GM15510 (cell line): ENCODE measurements around the gene SEMA3C.

ENCODE experiments used
- POLR2A ChIP-seq: IDR thresholded peaks from 3 replicates; pipeline ENCODE4 v1.6.1; 2011; ENCODE audit warnings: borderline replicate concordance; ENCODE audit not compliant: insufficient read length; ENCODE audit errors: extremely low read depth

The SEMA3C gene

DNA sequence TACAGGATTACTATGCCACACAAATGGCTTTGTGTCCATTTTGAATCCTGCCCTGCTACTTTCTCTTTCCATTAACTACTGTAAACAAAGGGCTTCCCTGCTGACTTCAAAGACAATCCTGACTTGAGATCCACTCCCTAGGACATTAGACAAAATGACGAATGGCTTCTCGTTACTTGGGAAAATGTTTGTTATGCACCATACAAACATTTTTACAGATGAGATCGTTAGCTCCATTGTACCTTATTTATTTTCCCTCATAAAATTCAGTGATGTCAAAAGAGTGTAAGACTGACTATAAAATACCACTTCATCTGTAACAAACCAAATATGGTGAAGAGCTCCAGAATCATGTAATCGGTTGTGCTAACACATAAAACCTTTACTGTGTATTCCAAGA, 158.6 kb downstream of the SEMA3C start:
- no peak for TF ChIP-seq POLR2A

DNA sequence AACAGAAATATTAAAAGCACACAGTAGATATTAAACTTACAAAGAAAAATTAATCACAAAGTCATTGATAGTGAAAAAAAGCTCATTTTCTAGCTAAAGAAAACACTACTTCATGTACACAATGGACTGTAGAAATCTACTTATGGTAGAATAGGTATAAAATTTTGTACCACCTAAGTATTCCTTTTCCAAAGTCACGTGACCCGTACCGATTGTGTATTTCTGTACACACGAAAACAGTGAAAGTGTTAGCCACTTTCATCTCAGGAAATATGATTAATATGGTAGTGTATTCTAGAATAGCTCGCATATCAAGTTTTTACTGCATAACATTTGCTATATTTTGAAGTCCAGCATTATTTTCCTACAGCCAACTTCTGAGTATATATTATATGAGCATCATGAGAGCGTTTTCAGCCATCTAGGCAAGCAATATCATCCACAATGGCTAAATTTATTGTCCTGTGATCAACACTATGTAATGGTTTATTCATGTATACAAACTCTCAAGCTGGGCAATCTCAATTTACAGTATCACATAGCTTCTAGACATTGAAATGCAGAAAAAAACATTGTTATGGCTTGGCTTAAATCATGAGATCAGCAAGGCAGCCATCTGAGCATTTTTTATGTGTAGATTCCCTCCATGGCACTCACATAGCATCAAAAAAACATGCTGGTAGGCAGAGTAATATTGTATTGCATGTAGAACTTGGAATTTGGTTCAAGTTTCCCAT, 165.7 kb downstream of the SEMA3C start:
- TF ChIP-seq POLR2A, result no peak

DNA sequence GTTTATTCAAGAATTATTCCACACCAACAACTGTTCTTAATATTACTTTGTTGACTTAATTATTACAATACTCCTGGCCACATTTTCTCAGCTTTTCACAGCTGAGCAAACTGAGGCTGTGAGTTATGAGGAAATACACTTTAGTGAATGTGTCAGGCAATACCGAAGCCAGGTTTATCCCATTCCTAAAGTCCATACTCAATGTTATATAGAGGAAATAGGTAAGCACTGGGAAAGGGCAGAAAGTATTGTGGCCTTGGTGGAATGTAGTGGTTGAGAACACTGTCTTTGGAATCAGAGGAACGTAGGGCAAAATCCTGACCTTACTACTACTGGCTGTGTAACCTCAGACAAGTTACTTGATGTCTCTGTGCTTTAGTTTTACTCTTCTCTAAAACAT, 169.6 kb downstream of the SEMA3C start:
- no peak for TF ChIP-seq POLR2A

DNA sequence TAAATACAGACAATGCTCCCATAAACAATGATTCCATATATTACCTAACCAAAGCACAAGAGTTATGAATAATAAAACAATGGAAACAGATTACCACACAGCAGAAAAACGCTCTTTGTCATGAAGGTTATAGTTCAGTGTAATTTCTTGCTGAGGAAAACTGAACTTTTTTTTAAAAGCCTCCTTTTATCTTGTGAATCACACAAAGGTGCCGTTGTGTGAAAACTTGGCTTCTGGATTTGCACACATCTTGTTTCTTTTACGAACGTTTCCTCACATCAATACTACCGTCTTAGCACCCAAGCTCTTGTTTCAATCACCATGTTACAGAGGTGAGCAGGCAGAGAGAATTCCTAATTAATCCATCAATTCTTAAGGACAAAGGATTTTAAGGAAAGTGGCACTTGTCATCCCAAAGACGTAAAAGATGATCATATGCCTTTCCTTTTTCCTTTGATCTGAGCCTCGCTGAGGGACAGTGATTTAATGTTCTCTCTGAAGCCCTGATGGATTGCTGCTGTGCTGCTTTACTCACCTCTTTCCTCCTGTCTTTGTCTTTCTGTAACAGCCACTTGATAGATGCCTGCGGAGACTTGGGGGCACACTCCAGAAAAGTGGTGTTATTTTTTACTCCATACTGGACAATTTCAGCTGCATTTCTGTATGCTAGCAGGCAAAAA, 170.3 kb downstream of the SEMA3C start:
- no peak for TF ChIP-seq POLR2A

DNA sequence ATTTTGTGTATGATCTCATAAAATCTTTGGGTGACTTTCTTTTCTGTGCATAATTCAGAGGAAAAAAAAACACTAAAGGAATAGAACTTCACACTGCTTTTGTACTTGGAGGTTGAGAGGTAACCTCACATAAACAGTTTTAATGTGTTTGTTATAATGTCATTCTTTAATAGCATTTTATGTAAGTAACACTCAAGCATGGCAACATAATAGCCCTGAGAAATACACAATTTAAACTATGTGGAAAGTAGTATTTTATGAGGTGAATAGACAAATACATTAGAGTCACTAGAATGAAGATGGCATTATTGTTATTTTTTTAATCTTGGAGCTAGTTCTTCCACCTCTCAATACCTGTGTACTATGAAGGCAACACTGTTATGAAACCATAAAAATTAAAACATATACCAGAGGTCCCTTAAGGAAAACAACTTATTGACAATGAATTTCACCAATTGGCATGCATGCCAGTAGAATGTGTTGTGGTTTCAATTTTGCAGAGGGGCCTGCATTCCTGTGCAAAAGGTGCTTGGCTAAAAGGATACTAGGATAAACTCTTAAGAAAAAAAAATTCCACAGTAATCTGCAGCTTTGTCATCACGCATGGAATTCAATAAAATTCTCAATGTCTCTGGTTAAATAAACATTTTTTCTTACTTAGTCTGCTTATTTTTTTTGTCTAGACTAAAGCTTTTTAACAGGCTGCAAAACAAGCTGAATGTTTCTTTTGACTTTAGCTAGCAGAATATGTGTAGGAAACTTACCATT, 177.9 kb downstream of the SEMA3C start:
- no peak for TF ChIP-seq POLR2A

DNA sequence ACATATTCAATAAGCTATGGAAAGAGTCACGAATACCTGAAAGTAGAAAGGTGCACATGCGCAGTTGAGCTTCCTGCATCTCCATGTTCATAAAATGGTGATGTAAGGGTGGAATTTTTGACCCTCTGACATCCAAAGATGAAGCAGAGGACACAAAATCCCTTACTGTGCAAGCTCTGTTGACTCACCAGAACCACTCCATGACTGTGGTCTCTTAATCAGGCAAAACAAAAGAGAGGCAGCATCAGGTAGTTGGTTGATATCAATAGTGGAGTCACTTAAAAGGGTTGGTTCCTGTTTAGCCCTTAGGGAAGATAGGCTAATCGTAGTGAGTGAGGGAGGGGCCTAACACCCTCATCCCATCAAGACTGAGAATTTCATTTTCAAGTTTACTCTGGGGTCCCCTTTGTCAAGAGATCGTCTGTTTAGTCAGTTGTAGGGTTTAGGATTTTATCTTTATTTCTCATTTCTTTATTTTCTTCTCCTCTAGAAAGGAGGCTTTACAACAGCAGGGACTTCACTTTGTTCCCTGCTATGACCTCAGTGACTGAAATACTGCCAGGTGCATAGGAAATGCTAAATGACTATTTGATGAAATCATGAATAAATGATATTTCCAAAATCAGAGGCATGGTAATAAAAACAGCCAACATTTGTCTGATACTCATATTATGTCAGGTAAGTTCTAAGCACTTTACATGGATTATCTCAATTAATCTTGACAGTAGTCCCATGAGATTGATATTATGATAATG, 182.3 kb downstream of the SEMA3C start:
- TF ChIP-seq POLR2A, result no peak

DNA sequence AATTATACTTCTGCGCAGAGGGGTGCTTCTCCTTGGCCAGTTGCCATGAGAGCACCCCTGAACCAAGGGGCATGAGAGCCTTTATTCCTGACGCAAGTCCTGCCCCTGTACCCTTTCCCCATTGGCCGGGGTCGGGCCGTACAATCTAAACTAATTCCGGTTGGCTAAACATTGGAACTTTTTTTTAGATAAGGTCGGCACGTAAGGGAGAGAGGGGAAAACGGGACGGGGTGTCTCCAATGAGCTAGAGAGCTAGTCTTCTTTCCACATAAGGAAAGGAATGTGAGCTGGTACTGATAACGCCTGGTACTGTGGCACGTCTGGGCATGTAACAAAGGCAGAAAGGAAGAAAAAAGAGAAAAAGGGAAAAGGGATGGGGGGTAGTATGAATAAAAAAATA, 183.5 kb downstream of the SEMA3C start:
- no peak for TF ChIP-seq POLR2A

DNA sequence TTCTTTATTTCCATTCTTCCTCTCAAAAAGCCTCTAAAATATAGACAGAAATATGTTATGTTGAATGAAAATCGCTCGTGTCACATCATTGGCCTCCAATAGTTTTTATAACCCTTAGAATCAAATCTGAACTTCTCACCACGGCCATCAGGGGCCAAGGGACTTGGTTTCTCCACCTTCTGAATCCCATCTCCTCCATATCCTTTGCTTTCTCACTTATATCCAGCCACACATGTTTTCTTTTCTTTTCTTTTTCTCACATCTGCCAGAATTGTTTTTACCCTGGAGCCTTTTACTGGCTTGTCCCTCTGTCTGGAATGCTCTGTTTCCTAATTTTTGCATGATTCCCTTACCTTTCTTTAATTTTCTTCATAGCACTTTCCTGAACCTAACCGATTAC, 184.8 kb downstream of the SEMA3C start:
- no peak for TF ChIP-seq POLR2A

DNA sequence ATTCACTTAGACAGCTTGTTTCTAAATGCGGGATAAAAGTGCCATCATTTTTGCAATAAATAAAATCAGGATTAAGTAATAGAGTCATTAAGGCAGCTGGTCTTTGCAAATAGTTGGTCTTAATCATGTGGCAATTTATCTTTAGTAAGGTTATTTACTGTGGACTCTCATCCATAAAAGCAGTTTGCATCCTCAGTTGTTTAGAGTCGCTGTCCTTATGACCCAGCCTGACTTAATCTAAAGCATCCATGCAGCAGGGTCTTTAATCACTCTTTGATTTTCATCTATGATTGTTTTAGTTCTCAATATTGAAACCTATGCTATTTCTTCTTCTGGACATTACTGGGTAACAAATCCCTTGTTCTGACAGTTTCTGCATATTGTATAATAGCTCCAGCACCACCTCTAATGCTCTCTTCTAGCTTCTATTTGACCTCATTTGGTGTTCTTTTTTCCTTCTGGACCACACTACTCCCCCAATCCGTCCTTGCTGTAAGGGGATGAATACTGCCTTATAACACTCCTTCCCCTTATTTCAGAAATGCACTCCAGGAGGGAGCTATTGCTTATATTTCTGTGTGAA, 185.4 kb downstream of the SEMA3C start:
- TF ChIP-seq POLR2A, result no peak

DNA sequence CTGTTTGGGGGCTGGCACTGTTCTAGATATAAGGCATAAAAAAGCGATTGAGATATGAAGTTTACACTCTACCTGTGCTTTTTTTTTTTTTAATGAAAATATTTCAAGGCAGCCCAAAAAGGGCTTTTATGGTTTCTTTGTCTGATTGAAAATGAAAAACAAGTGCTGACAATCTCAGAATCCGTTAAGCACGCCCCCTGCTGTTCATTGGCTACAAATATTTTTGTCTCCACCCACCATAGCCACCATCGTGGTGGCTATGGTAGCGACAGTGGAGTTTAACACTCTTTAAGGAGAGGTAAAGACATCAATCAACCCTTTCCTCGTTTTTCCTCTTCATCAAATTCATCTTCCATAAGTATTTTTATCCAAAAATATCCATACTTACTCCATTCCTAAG, 186.2 kb downstream of the SEMA3C start:
- no peak for TF ChIP-seq POLR2A

DNA sequence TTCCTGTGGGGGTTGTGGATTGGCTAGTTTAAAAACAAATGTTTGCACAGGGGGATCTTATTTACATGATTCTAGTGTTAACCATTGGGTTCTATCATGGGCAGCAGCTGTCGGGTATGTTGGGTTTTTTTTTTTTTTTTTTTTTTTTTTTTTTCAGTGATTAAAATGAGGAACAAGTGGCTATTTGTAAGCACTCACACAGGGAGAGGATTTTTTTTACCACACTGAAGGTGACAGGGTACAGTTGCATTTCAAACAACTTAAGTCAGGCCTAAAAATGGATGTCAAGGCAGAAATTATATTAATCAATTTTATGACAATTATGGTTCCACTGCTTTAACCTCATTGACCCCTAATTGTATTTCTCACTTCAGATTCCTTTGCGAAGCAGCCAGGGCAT, 187.6 kb downstream of the SEMA3C start:
- no peak for TF ChIP-seq POLR2A

DNA sequence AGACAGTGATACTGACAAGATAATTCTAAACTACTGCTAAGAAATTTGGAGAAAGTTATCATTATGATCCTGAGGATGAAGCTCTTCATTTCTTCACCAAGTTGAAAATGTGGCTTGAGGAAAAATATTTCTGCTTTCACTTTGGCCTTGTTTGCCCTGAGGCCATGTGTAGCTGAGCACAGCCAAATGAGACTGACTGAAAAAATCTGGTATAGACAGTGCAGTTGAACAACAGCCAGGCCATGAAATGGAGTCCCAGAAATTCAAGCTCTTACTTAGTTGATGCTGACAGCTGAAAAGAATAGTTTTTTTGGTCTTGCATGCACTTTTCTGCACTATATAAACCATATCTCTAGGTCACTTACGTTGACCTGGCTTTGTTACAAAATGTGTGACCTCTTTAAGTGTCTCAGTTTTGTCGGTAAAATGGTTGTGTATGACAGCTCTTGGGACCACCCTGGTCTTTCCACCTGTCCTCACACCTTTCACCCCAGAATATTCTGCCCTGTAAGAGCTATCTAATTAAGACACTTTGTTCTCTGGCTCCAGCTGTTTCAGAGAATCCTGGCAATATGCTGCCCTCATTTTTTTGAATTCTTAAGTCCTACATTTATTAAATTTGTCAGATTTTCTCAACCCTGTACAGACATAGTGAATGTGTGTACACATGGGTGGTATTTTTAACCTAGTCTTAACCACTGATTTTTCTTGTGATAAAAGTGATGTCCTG, 189.1 kb downstream of the SEMA3C start:
- TF ChIP-seq POLR2A, result no peak

DNA sequence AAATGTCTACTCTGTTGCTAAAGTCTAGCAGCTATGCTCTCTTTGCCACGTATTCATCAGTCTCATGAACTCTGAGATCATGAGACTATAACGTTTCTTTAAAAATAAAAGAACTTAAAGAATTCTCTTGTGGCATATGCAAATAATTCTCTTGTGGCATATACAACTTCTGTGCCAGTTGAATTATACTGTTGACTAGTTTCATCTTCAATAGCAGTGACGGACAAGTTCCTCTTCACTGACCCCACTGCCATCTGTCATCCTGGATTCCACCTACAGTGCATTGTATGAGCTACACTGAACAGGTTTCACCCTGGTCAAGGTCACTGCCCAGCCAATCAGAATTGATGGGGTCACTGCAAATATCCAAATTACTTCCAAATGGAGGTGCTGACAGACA, 192.2 kb downstream of the SEMA3C start:
- no peak for TF ChIP-seq POLR2A

DNA sequence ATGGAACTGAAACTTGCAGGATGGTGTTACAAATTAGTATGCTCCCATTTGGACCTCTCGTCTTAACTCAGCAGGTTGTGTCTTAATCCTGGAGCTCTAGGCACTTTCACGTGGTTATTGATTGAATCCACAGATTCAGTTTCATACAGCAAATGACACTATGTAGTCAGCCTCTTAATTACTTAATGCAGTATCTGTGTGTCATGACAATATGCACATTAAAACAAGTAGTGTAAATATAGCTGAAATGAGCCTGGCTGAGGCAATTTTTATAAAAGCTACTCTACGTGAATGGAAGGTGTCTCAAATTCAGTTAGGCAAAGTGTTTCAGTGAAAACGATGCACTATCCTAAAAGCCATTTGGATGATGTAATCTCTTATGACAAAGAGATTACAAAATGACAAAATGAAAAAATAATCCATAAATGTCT, 193.7 kb downstream of the SEMA3C start:
- TF ChIP-seq POLR2A, result no peak
